ENCODE results near the gene CYP1A1.

The CYP1A1 gene

GRCh38 chr15:74725225-74725774 lies at the start of gene CYP1A1:
TSS of gene CYP1A1 (minus strand) at chr15:74725528. CDS start at chr15:74723097, 2,431 bp downstream.
- in situ Hi-C loops (cut with MboI; ENCODE audit: low sequenced_read_pairs), result no loop called here
- Histone ChIP-seq H3K4me3 (peak within 1 kb of the TSS; percentile 41), H3K27me3 (ENCODE audit: low read depth) (0 out of 2 replicates have a peak, but pooled peaks cover 2% of the 10 kb centered on the region), H3K4me1 (no peaks in the 10 kb centered on the region; the same call in 1 of the 2 replicates), H3K36me3 (replicated peaks) (no peaks in the 10 kb centered on the region), H3K9me3 (no peaks in the 10 kb centered on the region)
- DNase-seq (ENCODE audit: low spot score in 2 of 2), result peak; percentile 56 to 85

DNA sequence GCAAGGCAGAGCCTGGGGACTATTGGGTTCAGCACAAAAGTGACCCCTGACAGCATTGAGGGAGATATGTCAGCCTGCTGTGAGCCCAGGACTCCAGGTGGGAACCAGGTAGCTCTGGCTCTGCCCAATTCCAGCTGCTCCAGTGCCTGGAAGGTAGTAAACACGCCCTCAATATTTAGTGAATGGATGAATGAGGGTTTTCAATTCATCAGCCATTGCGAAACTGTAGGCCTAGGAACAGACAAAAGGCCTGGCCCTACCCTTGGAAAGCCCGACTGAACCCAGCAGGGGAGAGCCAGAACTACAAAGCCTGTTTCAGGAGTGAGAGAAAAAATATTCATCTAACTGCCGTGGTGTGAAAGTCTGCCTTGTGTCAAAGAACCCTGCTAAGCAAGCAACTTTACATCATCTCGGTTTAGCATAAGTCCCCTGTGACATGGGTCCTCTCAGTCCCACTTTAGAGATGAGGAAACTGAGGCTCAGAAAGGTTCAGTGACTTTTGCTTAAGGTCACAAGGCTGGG lies 48.5 kb upstream of the CYP1A1 start:
- in situ Hi-C loops (cut with MboI; ENCODE audit: low sequenced_read_pairs), result loop anchor here (5.0 to 10.0 kb wide), 3 partner anchors 179 to 431 kb away; partner anchors contain the start of gene C15orf39
- Histone ChIP-seq H3K36me3 (replicated peaks) (no peaks in the 10 kb centered on the region), H3K4me3 (no peak overlapping the region), H3K4me1 (peaks cover 16% of the 10 kb centered on the region), H3K9me3 (no peaks in the 10 kb centered on the region), H3K27me3 (ENCODE audit: low read depth) (peaks cover 4% of the 10 kb centered on the region; the same call in 1 of the 2 replicates)
- peak; percentile 81 to 92 for DNase-seq (ENCODE audit: low spot score in 2 of 2)

- in situ Hi-C loops (cut with MboI; ENCODE audit: low sequenced_read_pairs), result loop anchor here (5.0 to 10.0 kb wide), 3 partner anchors 179 to 431 kb away; partner anchors contain the start of gene C15orf39
- DNase-seq (ENCODE audit: low spot score in 2 of 2), result no peak
- H3K9me3 ChIP-seq, result no peaks in the 10 kb centered on the region
- H3K36me3 ChIP-seq (replicated peaks), result no peaks in the 10 kb centered on the region
- H3K4me3 ChIP-seq, result no peak overlapping the region
- peaks cover 4% of the 10 kb centered on the region; the same call in 1 of the 2 replicates for H3K27me3 ChIP-seq (ENCODE audit: low read depth)
- H3K4me1 ChIP-seq, result peaks cover 18% of the 10 kb centered on the region
These were observed 48.0 kb upstream of the CYP1A1 start for GRCh38 chr15:74773329-74773728.

DNA sequence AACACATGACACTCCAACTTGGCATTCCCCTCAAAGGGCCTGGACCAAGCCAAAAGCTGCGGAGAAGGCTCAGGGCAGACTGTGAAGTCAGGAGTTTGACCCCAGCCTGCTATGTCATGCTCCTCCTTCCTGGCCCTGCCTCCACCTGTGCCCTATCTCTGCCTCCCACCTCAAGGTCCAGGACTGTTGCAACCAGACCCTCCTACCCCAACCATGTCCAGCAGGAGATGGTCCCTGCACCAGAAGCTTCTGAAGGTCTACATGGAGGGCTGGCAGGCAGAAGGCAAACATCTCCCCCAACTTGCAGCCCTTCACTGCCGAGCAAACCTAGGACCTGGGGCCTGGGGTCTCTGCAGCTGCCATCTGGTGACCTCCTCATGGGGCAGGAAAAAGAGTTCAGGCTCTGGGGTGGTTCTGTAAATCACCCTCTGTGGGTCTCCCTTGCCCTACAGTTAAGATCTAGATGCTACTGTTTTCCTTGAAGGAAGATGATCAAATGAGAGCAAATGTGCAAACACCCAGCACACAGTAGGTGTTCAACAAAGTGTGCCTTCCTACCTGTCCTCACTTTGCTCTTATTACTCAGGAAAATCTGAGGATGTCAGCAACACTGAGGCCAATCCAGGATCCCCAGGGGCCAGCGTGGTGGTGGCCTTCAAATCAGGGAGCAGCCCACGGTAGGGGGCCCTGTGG lies 45.0 kb upstream of the CYP1A1 start:
- Histone ChIP-seq H3K27me3 (ENCODE audit: low read depth) (peaks cover 4% of the 10 kb centered on the region; the same call in 1 of the 2 replicates), H3K36me3 (replicated peaks) (no peaks in the 10 kb centered on the region), H3K4me1 (peaks cover 18% of the 10 kb centered on the region), H3K4me3 (no peak overlapping the region), H3K9me3 (no peaks in the 10 kb centered on the region)
- in situ Hi-C loops (cut with MboI; ENCODE audit: low sequenced_read_pairs), result loop anchor here (5.0 to 10.0 kb wide), 3 partner anchors 182 to 434 kb away; partner anchors contain the start of gene C15orf39
- DNase-seq (ENCODE audit: low spot score in 2 of 2), result no peak

- Histone ChIP-seq H3K9me3 (no peaks in the 10 kb centered on the region), H3K36me3 (replicated peaks) (no peaks in the 10 kb centered on the region), H3K27me3 (ENCODE audit: low read depth) (peaks cover 4% of the 10 kb centered on the region; the same call in 1 of the 2 replicates), H3K4me1 (peaks cover 18% of the 10 kb centered on the region), H3K4me3 (no peak overlapping the region)
- no peak for DNase-seq (ENCODE audit: low spot score in 2 of 2)
- in situ Hi-C loops (cut with MboI; ENCODE audit: low sequenced_read_pairs), result loop anchor here (5.0 to 10.0 kb wide), 4 partner anchors 132 to 435 kb away; partner anchors contain the start of gene C15orf39
These were observed 44.2 kb upstream of the CYP1A1 start for GRCh38 chr15:74769463-74770025.

DNA sequence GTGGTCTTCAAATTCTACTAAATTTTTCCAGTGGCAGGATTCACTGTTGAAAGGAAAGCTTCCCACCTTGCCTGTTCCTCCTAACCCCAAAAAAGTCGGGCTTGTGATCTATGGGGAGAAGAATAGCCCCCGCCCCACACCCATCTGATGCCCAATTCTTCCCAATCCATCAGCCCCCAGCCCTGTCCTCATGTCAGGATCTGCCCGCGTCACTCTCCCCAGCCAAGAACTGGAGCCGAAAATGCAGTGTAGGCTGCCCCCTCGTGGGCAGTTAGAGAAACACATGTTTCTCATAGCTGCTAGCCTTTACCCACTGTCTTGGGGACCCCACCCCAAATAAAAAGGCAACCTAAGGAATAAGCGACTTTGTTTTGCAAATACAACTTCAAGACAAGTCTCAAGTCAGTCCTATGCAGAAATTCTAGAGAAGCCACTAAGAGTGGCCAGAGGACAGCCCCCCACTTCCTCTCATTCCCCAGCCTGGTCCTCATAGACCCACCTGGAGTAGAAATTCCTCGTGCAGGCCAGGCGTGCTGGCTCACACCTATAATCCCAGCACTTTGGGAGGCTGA lies 43.5 kb upstream of the CYP1A1 start:
- H3K36me3 ChIP-seq (replicated peaks), result no peaks in the 10 kb centered on the region
- peak; percentile 87 to 92 for DNase-seq (ENCODE audit: low spot score in 2 of 2)
- H3K4me1 ChIP-seq, result peaks cover 13% of the 10 kb centered on the region
- in situ Hi-C loops (cut with MboI; ENCODE audit: low sequenced_read_pairs), result loop anchor here (5.0 kb wide), 1 partner anchor 132 kb away; no protein-coding TSS in a partner anchor
- H3K9me3 ChIP-seq, result no peaks in the 10 kb centered on the region
- peaks cover 4% of the 10 kb centered on the region; the same call in 1 of the 2 replicates for H3K27me3 ChIP-seq (ENCODE audit: low read depth)
- no peak overlapping the region for H3K4me3 ChIP-seq

- DNase-seq (ENCODE audit: low spot score in 2 of 2), result no peak
- no peak overlapping the region for H3K4me3 ChIP-seq
- no peaks in the 10 kb centered on the region for H3K36me3 ChIP-seq (replicated peaks)
- H3K9me3 ChIP-seq, result no peaks in the 10 kb centered on the region
- H3K27me3 ChIP-seq (ENCODE audit: low read depth), result peaks cover 4% of the 10 kb centered on the region; the same call in 1 of the 2 replicates
- peaks cover 10% of the 10 kb centered on the region for H3K4me1 ChIP-seq
- in situ Hi-C loops (cut with MboI; ENCODE audit: low sequenced_read_pairs), result loop anchor here (5.0 kb wide), 1 partner anchor 131 kb away; no protein-coding TSS in a partner anchor
These were observed 42.9 kb upstream of the CYP1A1 start for GRCh38 chr15:74768099-74768770.

GRCh38 chr15:74767167-74768098 lies 42.1 kb upstream of the CYP1A1 start:
- H3K27me3 ChIP-seq (ENCODE audit: low read depth), result peaks cover 4% of the 10 kb centered on the region; the same call in 1 of the 2 replicates
- H3K9me3 ChIP-seq, result no peaks in the 10 kb centered on the region
- peaks cover 10% of the 10 kb centered on the region for H3K4me1 ChIP-seq
- no peak for DNase-seq (ENCODE audit: low spot score in 2 of 2)
- H3K4me3 ChIP-seq, result no peak overlapping the region
- no peaks in the 10 kb centered on the region for H3K36me3 ChIP-seq (replicated peaks)
- in situ Hi-C loops (cut with MboI; ENCODE audit: low sequenced_read_pairs), result loop anchor here (5.0 kb wide), 1 partner anchor 130 kb away; no protein-coding TSS in a partner anchor

DNA sequence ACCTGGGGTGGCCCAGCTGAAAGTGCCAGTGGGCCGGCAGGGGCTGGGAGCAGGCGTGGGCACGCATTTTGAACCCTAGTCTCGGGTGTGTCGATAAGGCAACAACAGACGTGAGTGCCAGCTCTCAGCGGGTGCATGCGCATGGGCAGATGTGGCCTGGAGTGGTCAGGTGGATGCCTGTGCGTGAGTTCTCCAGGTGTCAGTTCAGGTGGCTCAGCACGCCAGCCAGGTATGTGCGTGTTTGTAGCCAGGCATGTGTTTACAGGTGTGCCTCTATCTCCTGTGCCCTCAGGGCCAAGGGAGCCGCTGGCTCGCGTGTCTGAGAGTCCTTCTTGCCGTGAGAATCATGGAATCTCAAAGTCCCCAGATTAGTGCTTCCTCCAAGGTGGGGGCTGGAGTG lies 38.1 kb upstream of the CYP1A1 start:
- H3K9me3 ChIP-seq, result no peaks in the 10 kb centered on the region
- no peaks in the 10 kb centered on the region for H3K4me1 ChIP-seq
- in situ Hi-C loops (cut with MboI; ENCODE audit: low sequenced_read_pairs), result no loop called here
- no peaks in the 10 kb centered on the region for H3K36me3 ChIP-seq (replicated peaks)
- H3K27me3 ChIP-seq (ENCODE audit: low read depth), result no peaks in the 10 kb centered on the region; the same call in 1 of the 2 replicates
- DNase-seq (ENCODE audit: low spot score in 2 of 2), result no peak
- no peak overlapping the region for H3K4me3 ChIP-seq

GRCh38 chr15:74762791-74763150 lies 37.4 kb upstream of the CYP1A1 start:
- in situ Hi-C loops (cut with MboI; ENCODE audit: low sequenced_read_pairs), result no loop called here
- Histone ChIP-seq H3K4me1 (no peaks in the 10 kb centered on the region), H3K4me3 (no peak overlapping the region), H3K36me3 (replicated peaks) (no peaks in the 10 kb centered on the region), H3K27me3 (ENCODE audit: low read depth) (no peaks in the 10 kb centered on the region; the same call in 1 of the 2 replicates), H3K9me3 (no peaks in the 10 kb centered on the region)
- no peak for DNase-seq (ENCODE audit: low spot score in 2 of 2)

GRCh38 chr15:74758736-74759135 lies 33.4 kb upstream of the CYP1A1 start:
- DNase-seq (ENCODE audit: low spot score in 2 of 2), result no peak
- Histone ChIP-seq H3K4me1 (no peaks in the 10 kb centered on the region), H3K9me3 (no peaks in the 10 kb centered on the region), H3K27me3 (ENCODE audit: low read depth) (peaks cover 2% of the 10 kb centered on the region), H3K36me3 (replicated peaks) (no peaks in the 10 kb centered on the region), H3K4me3 (no peak overlapping the region)
- in situ Hi-C loops (cut with MboI; ENCODE audit: low sequenced_read_pairs), result loop anchor here (10.0 kb wide), 1 partner anchor 104 kb away; no protein-coding TSS in a partner anchor

- peaks cover 2% of the 10 kb centered on the region; the same call in 1 of the 2 replicates for H3K27me3 ChIP-seq (ENCODE audit: low read depth)
- H3K4me3 ChIP-seq, result no peak overlapping the region
- in situ Hi-C loops (cut with MboI; ENCODE audit: low sequenced_read_pairs), result loop anchor here (10.0 kb wide), 1 partner anchor 100 kb away; no protein-coding TSS in a partner anchor
- no peaks in the 10 kb centered on the region for H3K9me3 ChIP-seq
- no peak for DNase-seq (ENCODE audit: low spot score in 2 of 2)
- no peaks in the 10 kb centered on the region for H3K4me1 ChIP-seq
- no peaks in the 10 kb centered on the region for H3K36me3 ChIP-seq (replicated peaks)
These were observed 29.4 kb upstream of the CYP1A1 start for GRCh38 chr15:74754593-74755215.

All from HAP-1 (cell line).